OCI-LY1 (cell line): Measurements from ENCODE around the gene SLC4A5.

Source experiments
- EZH2 ChIP-seq: fragments of 200-600 bp; sonication (generic), shearing (Covaris generic); IDR thresholded peaks from 2 replicates; pipeline ENCODE4 v1.8.0; 2017; ENCODE audit warnings: borderline replicate concordance, mixed run types, mild to moderate bottlenecking, antibody characterized with exemption, low read length, moderate library complexity, mixed read lengths
- TF ChIP-seq, protein P1 (sequence below): fragments of 200-600 bp; sonication (generic), shearing (Covaris generic); IDR thresholded peaks from 2 replicates; pipeline ENCODE4 v1.5.1; 2017; ENCODE audit warnings: mild to moderate bottlenecking, antibody characterized with exemption, low read length, moderate library complexity, mixed read lengths

- TF ChIP-seq, protein P1, sequence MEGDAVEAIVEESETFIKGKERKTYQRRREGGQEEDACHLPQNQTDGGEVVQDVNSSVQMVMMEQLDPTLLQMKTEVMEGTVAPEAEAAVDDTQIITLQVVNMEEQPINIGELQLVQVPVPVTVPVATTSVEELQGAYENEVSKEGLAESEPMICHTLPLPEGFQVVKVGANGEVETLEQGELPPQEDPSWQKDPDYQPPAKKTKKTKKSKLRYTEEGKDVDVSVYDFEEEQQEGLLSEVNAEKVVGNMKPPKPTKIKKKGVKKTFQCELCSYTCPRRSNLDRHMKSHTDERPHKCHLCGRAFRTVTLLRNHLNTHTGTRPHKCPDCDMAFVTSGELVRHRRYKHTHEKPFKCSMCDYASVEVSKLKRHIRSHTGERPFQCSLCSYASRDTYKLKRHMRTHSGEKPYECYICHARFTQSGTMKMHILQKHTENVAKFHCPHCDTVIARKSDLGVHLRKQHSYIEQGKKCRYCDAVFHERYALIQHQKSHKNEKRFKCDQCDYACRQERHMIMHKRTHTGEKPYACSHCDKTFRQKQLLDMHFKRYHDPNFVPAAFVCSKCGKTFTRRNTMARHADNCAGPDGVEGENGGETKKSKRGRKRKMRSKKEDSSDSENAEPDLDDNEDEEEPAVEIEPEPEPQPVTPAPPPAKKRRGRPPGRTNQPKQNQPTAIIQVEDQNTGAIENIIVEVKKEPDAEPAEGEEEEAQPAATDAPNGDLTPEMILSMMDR, result no peak
- TF ChIP-seq EZH2, result no peak
Measured at GRCh38 chr2:74239346-74239745, 103.9 kb downstream of the SLC4A5 start.
